GM13976 (cell line): ENCODE measurements around the gene SCGB1C1.
"Not testable (repeated sequence)": the region's sequence is repeated elsewhere in the genome, so short reads cannot be mapped to it uniquely, and the experiment has no call there.

Source experiments
- DNase-seq: peaks from one replicate; pipeline ENCODE4 v3.0.0; 2012; ENCODE audit warnings: low spot score
- in situ Hi-C: fragments of 300-500 bp; cut with MboI; formaldehyde crosslinking; loops from one replicate; pipeline ENCODE4 v1.12.0; 2022; ENCODE audit warnings: low sequenced_read_pairs, mixed read lengths, inconsistent platforms; ENCODE audit not compliant: unreplicated experiment
- TF ChIP-seq, protein P1 (sequence below): IDR thresholded peaks from 2 replicates; pipeline ENCODE4 v1.5.1; 2012; ENCODE audit warnings: borderline replicate concordance, mild to moderate bottlenecking; ENCODE audit not compliant: insufficient read depth; ENCODE audit errors: extremely low read depth, missing control alignments, control extremely low read depth

The SCGB1C1 gene

GRCh38 chr11:192674-193128 lies at the start of gene SCGB1C1:
Gene SCGB1C1 (plus strand): TSS chr11:193078. CDS start chr11:193100, 22 bp downstream.
- in situ Hi-C loops, DNase-seq: not testable (repeated sequence)

DNA sequence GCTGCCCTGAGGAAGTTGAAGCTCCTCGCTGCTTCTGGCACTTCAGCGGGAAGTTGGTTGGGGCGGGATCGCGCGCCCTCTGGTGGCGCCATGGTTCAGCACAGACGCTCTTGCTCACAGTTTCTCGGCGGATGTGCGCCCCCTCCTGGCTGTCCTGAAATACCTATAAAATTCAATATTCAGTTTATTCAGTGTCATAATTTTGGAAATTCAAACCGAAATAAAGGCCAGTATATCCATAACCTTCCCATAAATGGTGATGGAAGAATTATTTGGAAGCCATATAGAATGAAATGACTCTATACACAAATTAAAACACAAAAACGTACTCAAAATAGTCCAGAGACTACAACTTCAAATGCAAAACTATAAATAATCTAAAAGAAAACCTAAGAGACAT lies 12.6 kb upstream of the SCGB1C1 start:
- in situ Hi-C loops = not testable (repeated sequence)

DNA sequence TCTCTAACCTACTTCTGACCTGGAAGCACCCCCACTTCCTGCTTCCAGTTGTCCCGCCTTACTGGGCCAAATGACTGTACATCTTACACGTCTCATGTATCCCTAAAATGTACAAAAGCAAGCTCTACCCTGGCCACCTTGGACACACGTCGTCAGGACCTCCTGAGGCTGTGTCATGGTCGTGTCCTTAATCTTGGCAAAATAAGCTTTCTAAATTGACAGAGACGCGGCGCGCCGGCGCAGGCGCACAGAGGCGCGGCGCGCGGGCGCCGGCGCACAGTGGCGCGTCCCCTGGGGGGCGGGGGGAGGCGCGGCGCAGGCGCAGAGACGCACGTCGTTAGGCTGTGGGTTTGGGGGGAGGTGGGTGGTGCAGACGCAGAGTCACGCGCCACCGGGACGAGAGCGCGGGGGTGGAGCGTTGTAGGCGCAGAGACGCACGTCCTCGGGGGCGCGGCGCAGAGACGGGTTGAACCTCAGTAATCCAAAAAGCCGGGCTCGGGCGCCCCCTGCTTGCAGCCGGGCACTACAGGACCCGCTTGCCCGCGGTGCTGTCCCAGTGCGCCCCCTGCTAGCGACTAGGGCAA lies 3.6 kb upstream of the SCGB1C1 start:
- in situ Hi-C loops, DNase-seq: not testable (repeated sequence)

More for the DNA sequence above, 12.6 kb upstream of the SCGB1C1 start:
- not testable (repeated sequence) for DNase-seq

GRCh38 chr11:189843-190311 lies 3.0 kb upstream of the SCGB1C1 start:
- in situ Hi-C loops, DNase-seq: not testable (repeated sequence)
- TF ChIP-seq, protein P1, sequence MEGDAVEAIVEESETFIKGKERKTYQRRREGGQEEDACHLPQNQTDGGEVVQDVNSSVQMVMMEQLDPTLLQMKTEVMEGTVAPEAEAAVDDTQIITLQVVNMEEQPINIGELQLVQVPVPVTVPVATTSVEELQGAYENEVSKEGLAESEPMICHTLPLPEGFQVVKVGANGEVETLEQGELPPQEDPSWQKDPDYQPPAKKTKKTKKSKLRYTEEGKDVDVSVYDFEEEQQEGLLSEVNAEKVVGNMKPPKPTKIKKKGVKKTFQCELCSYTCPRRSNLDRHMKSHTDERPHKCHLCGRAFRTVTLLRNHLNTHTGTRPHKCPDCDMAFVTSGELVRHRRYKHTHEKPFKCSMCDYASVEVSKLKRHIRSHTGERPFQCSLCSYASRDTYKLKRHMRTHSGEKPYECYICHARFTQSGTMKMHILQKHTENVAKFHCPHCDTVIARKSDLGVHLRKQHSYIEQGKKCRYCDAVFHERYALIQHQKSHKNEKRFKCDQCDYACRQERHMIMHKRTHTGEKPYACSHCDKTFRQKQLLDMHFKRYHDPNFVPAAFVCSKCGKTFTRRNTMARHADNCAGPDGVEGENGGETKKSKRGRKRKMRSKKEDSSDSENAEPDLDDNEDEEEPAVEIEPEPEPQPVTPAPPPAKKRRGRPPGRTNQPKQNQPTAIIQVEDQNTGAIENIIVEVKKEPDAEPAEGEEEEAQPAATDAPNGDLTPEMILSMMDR = peak; percentile 18

- in situ Hi-C loops, DNase-seq: not testable (repeated sequence)
These were observed 2.3 kb upstream of the SCGB1C1 start for GRCh38 chr11:190546-190945.

DNA sequence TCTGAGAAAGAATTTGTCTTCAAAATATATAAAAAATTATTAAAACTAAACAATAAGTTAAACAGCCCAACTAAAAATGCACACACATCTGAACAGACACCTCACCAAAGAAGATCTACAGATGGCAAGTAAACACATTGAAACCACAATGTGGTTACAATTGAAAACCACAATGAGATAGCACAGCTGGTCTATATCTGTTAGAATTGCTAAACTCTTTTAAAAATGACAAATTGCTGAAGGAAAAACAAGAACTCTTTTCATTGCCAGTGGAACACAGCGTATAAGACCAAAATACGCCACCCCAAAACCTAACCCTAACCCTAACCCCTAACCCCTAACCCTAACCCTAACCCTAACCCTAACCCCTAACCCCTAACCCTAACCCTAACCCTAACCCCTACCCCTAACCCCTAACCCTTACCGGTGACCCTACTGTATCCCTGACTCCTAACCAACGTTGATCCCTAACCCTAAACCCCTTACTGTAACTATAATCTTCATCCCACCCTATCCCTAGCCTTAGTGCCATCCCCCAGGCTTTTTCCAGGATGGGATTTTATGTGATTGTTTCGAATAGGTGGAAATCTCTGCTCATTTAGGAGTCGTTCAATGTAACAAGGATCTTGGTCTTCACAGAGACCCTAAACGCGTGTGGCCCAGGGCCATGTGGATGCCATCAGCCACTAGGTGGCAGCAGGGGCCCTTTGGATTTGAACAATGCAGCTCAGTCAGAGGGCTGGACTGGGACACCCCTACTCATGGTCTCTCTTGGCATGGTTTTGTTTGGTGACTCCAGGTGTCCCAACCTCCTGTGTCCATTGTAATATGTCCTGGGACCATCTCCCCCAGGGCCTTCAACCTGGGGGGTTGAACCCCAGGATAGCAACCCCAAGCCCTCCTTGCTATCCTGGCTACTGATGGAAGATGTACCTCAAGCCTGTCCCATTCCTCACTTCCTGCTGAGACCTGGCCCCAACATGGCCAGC lies 1.1 kb upstream of the SCGB1C1 start:
- in situ Hi-C loops, DNase-seq: not testable (repeated sequence)

DNA sequence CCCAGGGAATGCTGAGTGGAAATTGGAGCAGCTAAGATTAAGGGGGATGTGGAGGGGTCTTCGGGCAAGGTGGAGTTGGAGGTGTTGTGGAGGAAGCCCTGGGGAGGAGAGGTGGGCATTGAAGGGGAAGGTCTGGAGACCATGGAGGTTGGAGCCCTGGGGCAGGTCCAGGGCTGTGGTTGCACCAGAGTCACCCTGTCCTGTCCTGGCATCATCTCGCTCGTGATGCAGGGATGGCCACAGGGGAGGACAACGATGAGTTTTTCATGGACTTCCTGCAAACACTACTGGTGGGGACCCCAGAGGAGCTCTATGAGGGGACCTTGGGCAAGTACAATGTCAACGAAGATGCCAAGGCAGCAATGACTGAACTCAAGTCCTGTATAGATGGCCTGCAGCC lies 603 bp downstream of the SCGB1C1 start:
- in situ Hi-C loops, DNase-seq: not testable (repeated sequence)

More for the DNA sequence above, 1.1 kb upstream of the SCGB1C1 start:
- TF ChIP-seq, protein P1 = peak; percentile 43

GRCh38 chr11:196786-197731 lies 4.2 kb downstream of the SCGB1C1 start:
- no peak for DNase-seq
- in situ Hi-C loops = no loop called here
- TF ChIP-seq, protein P1 = no peak
